ENCODE data around the gene ACOT8. TPM values are rescaled to one million over a fixed set of nuclear protein-coding genes. Genes with fewer than 3 reads are reported as not detected.

The ACOT8 gene
- total and polyA plus RNA-seq, 9 of the 15 experiments (the other 6 are each of a cell fraction or from before 2014, with no cell fraction given): 8.2 to 46.7 (median 20.7) TPM

GRCh38 chr20:45850926-45851325 lies 6.3 kb downstream of the ACOT8 start (continued):
- TF ChIP-seq PRDM10 (IDR thresholded peaks at IDR 0.05; ENCODE audit: partially characterized antibody) (no peak), LCOR (CRISPR knock-in tag; IDR thresholded peaks at IDR 0.05) (0 out of 2 replicates have a peak, but pooled peaks have one; percentile 27), ERF (CRISPR knock-in tag; IDR thresholded peaks at IDR 0.05) (no peak), FIP1L1 (IDR thresholded peaks at IDR 0.05; ENCODE audit: low read depth, low read length, poor library complexity, severe bottlenecking) (no peak), LEF1 (IDR thresholded peaks at IDR 0.05) (peak; percentile 59), NFE2 (IDR thresholded peaks at IDR 0.05; ENCODE audit: low read depth) (no peak), HSF4 (CRISPR knock-in tag; IDR thresholded peaks at IDR 0.05; ENCODE audit: borderline replicate concordance) (no peak), RHOXF2B (CRISPR knock-in tag; conservative IDR thresholded peaks at IDR 0.05) (no peak), JUNB (CRISPR knock-in tag; conservative IDR thresholded peaks at IDR 0.05) (no peak), HDAC3 (IDR thresholded peaks at IDR 0.05; ENCODE audit: borderline replicate concordance, partially characterized antibody) (no peak), POLR2AphosphoS5 (IDR thresholded peaks at IDR 0.05; ENCODE audit: control insufficient read depth, insufficient read depth, low read depth, low read length) (peak; percentile 80; the same call in 1 of the 2 replicates), LARP7 (IDR thresholded peaks at IDR 0.05) (no peak), CBFA2T2 (conservative IDR thresholded peaks at IDR 0.05) (peak; percentile 86), CXXC5 (CRISPR knock-in tag; IDR thresholded peaks at IDR 0.05) (no peak)
- TF ChIP-seq, protein P1, sequence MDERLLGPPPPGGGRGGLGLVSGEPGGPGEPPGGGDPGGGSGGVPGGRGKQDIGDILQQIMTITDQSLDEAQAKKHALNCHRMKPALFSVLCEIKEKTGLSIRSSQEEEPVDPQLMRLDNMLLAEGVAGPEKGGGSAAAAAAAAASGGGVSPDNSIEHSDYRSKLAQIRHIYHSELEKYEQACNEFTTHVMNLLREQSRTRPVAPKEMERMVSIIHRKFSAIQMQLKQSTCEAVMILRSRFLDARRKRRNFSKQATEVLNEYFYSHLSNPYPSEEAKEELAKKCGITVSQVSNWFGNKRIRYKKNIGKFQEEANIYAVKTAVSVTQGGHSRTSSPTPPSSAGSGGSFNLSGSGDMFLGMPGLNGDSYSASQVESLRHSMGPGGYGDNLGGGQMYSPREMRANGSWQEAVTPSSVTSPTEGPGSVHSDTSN (CRISPR knock-in tag; IDR thresholded peaks at IDR 0.05; ENCODE audit: low read depth): no peak
- TF ChIP-seq, protein P1 (tag; conservative IDR thresholded peaks at IDR 0.05; ENCODE audit: low read depth): peak; percentile 50

Data from K562 (cell line).